Bronchial epithelial cell (primary cell): ENCODE measurements around the gene ZNF831. TPM values are rescaled to one million over a fixed set of nuclear protein-coding genes. Genes with fewer than 3 reads are reported as not detected.

Experiments used
- DNase-seq: peaks from one replicate; pipeline ENCODE4 v3.0.0-alpha.2; 2010; ENCODE audit warnings: low read depth
- FAIRE-seq: peaks from 2 replicates; lab custom pipeline; 2011; peaks lifted over from hg19 to GRCh38; lab: Jason Lieb, UNC
- H3K27me3 ChIP-seq: 2 replicates; pipeline ENCODE4 v1.5.1; 2011; ENCODE audit warnings: low read length; ENCODE audit not compliant: control insufficient read depth, insufficient read depth
- H3K36me3 ChIP-seq: 2 replicates; pipeline ENCODE4 v1.5.1; 2011; ENCODE audit warnings: low read length; ENCODE audit not compliant: control insufficient read depth, insufficient read depth
- H3K4me3 ChIP-seq: 2 replicates; pipeline ENCODE4 v1.5.1; 2011; ENCODE audit warnings: mild to moderate bottlenecking, low read depth, low read length, control low read depth
- total RNA-seq: library from RNA; depleted of rRNA; stranded (reverse); fragments of >200 nt; gene quantifications from 2 replicates; pipeline ENCODE4 v1.2.1, GENCODE V29; 2014
- TF ChIP-seq, protein P1 (sequence below): IDR thresholded peaks from 2 replicates; pipeline ENCODE4 v1.5.1; 2011; ENCODE audit warnings: mild to moderate bottlenecking, moderate library complexity, low read length, control low read depth, inconsistent platforms; ENCODE audit not compliant: insufficient read depth, severe bottlenecking

The ZNF831 gene
- total RNA-seq, 1 donor from 2014 or later: not detected

DNA sequence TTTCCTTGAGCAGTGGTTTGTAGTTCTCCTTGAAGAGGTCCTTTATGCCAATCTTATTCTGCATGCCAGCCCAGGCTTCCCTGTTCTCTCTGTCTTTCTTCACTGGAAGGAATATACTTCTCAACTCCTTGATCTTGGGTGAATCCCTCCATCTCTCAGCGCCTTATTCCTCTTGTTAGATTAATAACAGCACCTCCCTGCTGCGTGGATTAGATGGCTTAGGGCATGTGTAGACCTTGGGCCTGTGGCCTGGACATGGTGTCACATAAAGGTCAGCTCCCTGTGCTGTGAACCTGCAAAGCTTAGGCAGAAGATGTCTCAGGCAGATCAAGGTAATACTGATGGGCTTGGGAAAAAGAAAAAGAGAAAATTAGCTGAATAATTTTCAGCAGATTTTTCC is 18.3 kb downstream of the ZNF831 start:
- TF ChIP-seq, protein P1, sequence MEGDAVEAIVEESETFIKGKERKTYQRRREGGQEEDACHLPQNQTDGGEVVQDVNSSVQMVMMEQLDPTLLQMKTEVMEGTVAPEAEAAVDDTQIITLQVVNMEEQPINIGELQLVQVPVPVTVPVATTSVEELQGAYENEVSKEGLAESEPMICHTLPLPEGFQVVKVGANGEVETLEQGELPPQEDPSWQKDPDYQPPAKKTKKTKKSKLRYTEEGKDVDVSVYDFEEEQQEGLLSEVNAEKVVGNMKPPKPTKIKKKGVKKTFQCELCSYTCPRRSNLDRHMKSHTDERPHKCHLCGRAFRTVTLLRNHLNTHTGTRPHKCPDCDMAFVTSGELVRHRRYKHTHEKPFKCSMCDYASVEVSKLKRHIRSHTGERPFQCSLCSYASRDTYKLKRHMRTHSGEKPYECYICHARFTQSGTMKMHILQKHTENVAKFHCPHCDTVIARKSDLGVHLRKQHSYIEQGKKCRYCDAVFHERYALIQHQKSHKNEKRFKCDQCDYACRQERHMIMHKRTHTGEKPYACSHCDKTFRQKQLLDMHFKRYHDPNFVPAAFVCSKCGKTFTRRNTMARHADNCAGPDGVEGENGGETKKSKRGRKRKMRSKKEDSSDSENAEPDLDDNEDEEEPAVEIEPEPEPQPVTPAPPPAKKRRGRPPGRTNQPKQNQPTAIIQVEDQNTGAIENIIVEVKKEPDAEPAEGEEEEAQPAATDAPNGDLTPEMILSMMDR: no peak
- H3K4me3 ChIP-seq: no peak overlapping the region

DNA sequence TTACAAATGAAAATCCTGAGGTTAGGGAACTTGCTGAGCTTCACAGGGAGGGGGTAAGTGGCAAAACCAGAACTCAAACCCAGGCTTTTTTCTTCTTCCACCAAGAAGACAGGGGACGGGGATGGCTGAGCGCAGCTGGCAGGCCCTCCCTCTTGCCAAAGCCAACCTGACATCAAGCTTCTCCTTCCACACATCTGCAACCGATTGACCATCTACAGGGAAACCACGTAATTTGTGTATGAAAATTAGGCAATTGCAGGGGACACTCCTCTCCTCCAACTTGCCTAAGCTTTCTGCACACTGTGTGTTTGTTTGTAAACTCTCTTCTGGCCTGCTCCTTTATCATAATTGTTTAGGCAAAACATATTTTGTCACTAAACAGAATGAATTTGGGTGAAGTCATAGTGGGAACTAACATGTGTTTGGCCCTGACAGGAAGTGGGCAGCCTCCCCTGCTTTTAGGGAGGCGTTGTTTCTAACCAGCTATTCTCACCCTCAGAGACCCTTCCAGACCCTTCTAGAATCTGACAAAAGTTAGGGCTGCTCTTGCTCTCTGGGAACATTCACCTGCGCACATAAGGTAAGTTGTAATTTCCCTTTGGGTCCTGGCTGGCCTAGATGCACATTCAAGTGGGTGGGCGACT is 18.9 kb downstream of the ZNF831 start:
- Histone ChIP-seq H3K4me3 (no peak overlapping the region), H3K36me3 (no peaks in the 10 kb centered on the region), H3K27me3 (no peaks in the 10 kb centered on the region)
- FAIRE-seq (no peak), DNase-seq (no peak)
- TF ChIP-seq, protein P1: no peak

More for the DNA sequence above, 18.3 kb downstream of the ZNF831 start:
- H3K36me3 ChIP-seq: no peaks in the 10 kb centered on the region
- FAIRE-seq (no peak), DNase-seq (no peak)
- no peaks in the 10 kb centered on the region for H3K27me3 ChIP-seq

DNA sequence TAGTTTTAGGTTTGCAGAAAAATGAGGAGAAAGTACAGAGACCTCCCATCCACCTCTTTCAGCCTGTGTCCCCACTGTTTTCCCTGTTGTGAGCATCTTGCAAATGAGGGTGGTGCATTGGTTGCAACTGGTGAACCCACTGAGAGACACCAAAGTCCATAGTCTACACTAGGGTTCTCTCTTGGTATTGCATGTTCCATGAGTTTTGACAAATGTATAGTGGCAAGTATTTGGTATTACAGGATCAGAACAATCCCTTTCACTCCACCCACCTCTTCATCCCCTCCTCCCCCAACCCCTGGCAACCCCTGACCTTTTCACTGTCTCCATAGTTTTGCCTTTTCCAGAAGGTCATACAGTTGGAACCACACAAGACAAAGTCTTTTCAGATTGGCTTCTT is 20.1 kb downstream of the ZNF831 start:
- TF ChIP-seq, protein P1: no peak
- no peak for FAIRE-seq
- H3K36me3 ChIP-seq: no peaks in the 10 kb centered on the region
- DNase-seq: no peak
- H3K27me3 ChIP-seq: no peaks in the 10 kb centered on the region
- no peak overlapping the region for H3K4me3 ChIP-seq

DNA sequence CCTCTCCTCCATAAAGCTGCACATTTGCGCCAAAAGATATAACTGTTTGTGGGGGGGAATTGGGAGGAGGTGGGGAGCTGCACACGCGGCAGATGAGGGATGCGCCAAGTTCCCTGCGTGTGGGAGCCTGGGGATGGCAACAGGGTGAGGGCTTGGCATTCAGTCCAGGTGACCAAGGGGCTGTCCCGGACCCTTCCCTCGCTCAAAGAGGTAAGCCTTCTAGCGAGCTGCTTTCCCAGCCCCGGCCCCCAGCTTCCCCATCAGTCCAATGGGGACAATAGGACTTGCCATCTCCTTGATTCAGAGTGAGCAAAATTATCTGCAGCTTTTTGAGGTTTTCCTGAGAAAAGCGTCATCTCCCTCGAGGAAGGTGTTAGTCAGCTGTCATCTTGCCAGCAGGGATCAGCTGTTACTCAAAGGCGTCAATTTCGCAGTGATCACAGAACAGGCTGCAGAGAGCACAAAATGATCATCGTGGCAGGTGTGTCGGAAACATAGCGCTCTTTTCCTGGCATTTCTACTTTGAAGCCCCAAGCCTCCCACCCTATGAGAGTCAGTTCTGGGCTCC is 21.3 kb downstream of the ZNF831 start:
- TF ChIP-seq, protein P1: no peak
- DNase-seq (no peak), FAIRE-seq (no peak)

DNA sequence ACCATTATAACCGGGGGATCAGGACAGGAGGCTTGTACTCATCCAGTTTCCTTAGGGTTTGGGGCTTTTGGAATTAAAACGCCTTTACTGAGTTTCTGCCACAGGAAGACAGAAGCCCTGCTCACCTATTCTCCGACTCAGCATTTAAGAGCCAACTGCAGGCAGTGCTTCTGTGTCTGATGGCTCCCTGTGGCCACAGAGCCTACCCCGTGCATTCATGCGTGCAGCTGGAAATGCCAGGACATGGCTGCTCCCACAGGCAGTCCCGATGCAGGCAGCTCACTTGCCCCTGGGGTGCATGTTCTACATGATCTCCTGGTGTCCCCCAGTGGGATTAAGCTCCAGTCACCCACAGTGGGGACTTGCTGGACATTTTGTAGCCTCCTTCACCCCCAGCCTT is 22.2 kb downstream of the ZNF831 start:
- DNase-seq (no peak), FAIRE-seq (no peak)
- TF ChIP-seq, protein P1: no peak
- no peak overlapping the region for H3K4me3 ChIP-seq
- no peaks in the 10 kb centered on the region for H3K36me3 ChIP-seq
- H3K27me3 ChIP-seq: no peaks in the 10 kb centered on the region

More for the DNA sequence above, 21.3 kb downstream of the ZNF831 start:
- Histone ChIP-seq H3K27me3 (no peaks in the 10 kb centered on the region), H3K36me3 (no peaks in the 10 kb centered on the region), H3K4me3 (no peak overlapping the region)
